ENCODE results near the gene DNAH14. TPM values are rescaled to one million over a fixed set of nuclear protein-coding genes. Genes with fewer than 3 reads are reported as not detected.
"Not testable (repeated sequence)": the region's sequence is repeated elsewhere in the genome, so short reads cannot be mapped to it uniquely, and the experiment has no call there.

Gene DNAH14
- total and polyA plus RNA-seq, 2 of the 4 experiments (the other 2 are of a cell fraction) = 2.7 to 3.6 TPM

GRCh38 chr1:225232930-225233329, 303.5 kb downstream of the DNAH14 start:
- H3K18ac ChIP-seq (ENCODE audit: low read depth, low read length); H3K9me1 ChIP-seq (ENCODE audit: insufficient read depth, low read length); H4K20me1 ChIP-seq (ENCODE audit: insufficient read depth, low read length); ATAC-seq (ENCODE audit: low read depth); H3K9ac ChIP-seq (ENCODE audit: low read depth, low read length); H2AK5ac ChIP-seq (ENCODE audit: low read depth, low read length); H3K4me3 ChIP-seq (ENCODE audit: insufficient read depth, low read depth, low read length); H2BK15ac ChIP-seq (ENCODE audit: low read depth, low read length); in situ Hi-C loops (cut with MboI; ENCODE audit: low sequenced_read_pairs); H3K56ac ChIP-seq (ENCODE audit: extremely low read depth, insufficient read depth, low read length); H2BK20ac ChIP-seq (ENCODE audit: low read depth, low read length); intact Hi-C loops (cut with micrococcal nuclease); H3K23ac ChIP-seq (ENCODE audit: low read depth, low read length); H3K79me1 ChIP-seq (ENCODE audit: low read depth in 1 of 2, low read length in 2 of 2); H3K36me3 ChIP-seq (ENCODE audit: control insufficient read depth, insufficient read depth, low read length); DNase-seq; H3K4me2 ChIP-seq (ENCODE audit: low read depth, low read length); H2AK9ac ChIP-seq (replicated peaks; ENCODE audit: low read depth, low read length, poor library complexity); H4K91ac ChIP-seq (ENCODE audit: insufficient read depth, low read depth, low read length); H2BK120ac ChIP-seq (ENCODE audit: low read depth, low read length); H2AFZ ChIP-seq (replicated peaks; ENCODE audit: low read length, poor library complexity); H3K4me1 ChIP-seq (ENCODE audit: control insufficient read depth, insufficient read depth, low read length); H3K14ac ChIP-seq (replicated peaks; ENCODE audit: low read depth, low read length); H4K5ac ChIP-seq (ENCODE audit: low read depth, low read length); H4K8ac ChIP-seq (ENCODE audit: low read depth in 2 of 2, low read length in 2 of 2); H3K4ac ChIP-seq (ENCODE audit: low read depth, low read length); CTCF ChIA-PET; H3K27ac ChIP-seq (ENCODE audit: insufficient read depth, low read length); dilution Hi-C loops (cut with HindIII; ENCODE audit: low sequenced_read_pairs, unreplicated experiment); H3K9me3 ChIP-seq (ENCODE audit: control insufficient read depth, insufficient read depth, low read length); H3K27me3 ChIP-seq (ENCODE audit: control insufficient read depth, insufficient read depth, low read length); POLR2A ChIA-PET (ENCODE audit: unreplicated experiment); BruUV-seq (replicated peaks); H2BK5ac ChIP-seq (ENCODE audit: low read depth, low read length, poor library complexity, severe bottlenecking): not testable (repeated sequence)
- WGBS, 2 experiments (ENCODE audit: extremely low coverage in 2 of 2, insufficient read length in 1 of 2) = no CpG with 5 or more reads among the region's 1 CpG

Data from IMR-90 (cell line).